Neural progenitor cell (in vitro differentiated cells): ENCODE measurements around the gene WLS.

Source experiments
- CTCF ChIP-seq: fragments of 200-600 bp; sonication (generic); IDR thresholded peaks from 2 replicates; pipeline ENCODE4 v1.5.1; 2017; ENCODE audit warnings: antibody characterized with exemption, mild to moderate bottlenecking
- EZH2phosphoT487 ChIP-seq: fragments of 200-600 bp; sonication (generic); IDR thresholded peaks from 2 replicates; pipeline ENCODE4 v1.6.1; 2017; ENCODE audit warnings: antibody characterized with exemption

DNA sequence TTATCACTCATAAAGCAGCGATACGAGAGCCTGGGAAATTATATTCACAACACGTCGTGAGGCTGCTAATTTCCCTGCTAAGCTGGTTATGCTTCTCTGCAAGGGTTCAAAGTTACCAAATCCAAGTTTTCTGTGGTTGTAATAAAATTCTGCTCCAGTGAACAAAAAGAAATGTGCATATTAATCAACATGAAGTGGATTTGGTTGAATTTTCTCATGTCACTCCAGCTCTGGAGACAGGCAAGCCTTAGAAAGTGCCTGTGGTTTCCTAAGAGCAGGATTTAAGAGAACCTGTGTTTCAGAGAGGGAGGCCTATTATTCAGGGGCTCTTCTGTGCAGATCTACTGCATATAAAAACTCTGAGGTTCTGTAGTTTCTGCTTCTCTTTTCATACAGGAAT is 87.5 kb downstream of the WLS start:
- TF ChIP-seq CTCF: no peak
- no peak for TF ChIP-seq EZH2phosphoT487
